GM21786 (cell line): ENCODE data around the gene LTBP2.

Experiments used
- ATAC-seq: cut with Tn5 transposase; IDR thresholded peaks from one replicate; pipeline ENCODE4 v1.9.1; 2021; ENCODE audit not compliant: unreplicated experiment

LTBP2 gene

GRCh38 chr14:74638966-74639365 is 26.9 kb upstream of the LTBP2 start:
- no peak for ATAC-seq

- ATAC-seq: no peak
Observed at GRCh38 chr14:74638066-74638465, 26.0 kb upstream of the LTBP2 start.

GRCh38 chr14:74637178-74637550 is 25.1 kb upstream of the LTBP2 start:
- ATAC-seq: no peak

- no peak for ATAC-seq
Observed at GRCh38 chr14:74636424-74637177, 24.6 kb upstream of the LTBP2 start.

- ATAC-seq: no peak
Observed at GRCh38 chr14:74635847-74636246, 23.8 kb upstream of the LTBP2 start.

GRCh38 chr14:74634964-74635363 is 22.9 kb upstream of the LTBP2 start:
- ATAC-seq: no peak

- ATAC-seq: no peak
Observed at GRCh38 chr14:74634481-74634880, 22.4 kb upstream of the LTBP2 start.

- ATAC-seq: no peak
Observed at GRCh38 chr14:74630881-74631690, 19.0 kb upstream of the LTBP2 start.

- no peak for ATAC-seq
Observed at GRCh38 chr14:74628418-74628817, 16.4 kb upstream of the LTBP2 start.

GRCh38 chr14:74627076-74627475 is 15.0 kb upstream of the LTBP2 start:
- no peak for ATAC-seq

GRCh38 chr14:74622257-74622656 is 10.2 kb upstream of the LTBP2 start:
- no peak for ATAC-seq

- no peak for ATAC-seq
Observed at GRCh38 chr14:74621556-74621955, 9.5 kb upstream of the LTBP2 start.

GRCh38 chr14:74620923-74621322 is 8.9 kb upstream of the LTBP2 start:
- ATAC-seq: no peak

- no peak for ATAC-seq
Observed at GRCh38 chr14:74620497-74620921, 8.5 kb upstream of the LTBP2 start.

- ATAC-seq: no peak
Observed at GRCh38 chr14:74619672-74620131, 7.7 kb upstream of the LTBP2 start.

- ATAC-seq: no peak
Observed at GRCh38 chr14:74618078-74618952, 6.3 kb upstream of the LTBP2 start.

- ATAC-seq: no peak
Observed at GRCh38 chr14:74616996-74617700, 5.1 kb upstream of the LTBP2 start.

- no peak for ATAC-seq
Observed at GRCh38 chr14:74616507-74616906, 4.5 kb upstream of the LTBP2 start.

GRCh38 chr14:74615735-74616134 is 3.7 kb upstream of the LTBP2 start:
- ATAC-seq: no peak
